Heart left ventricle (tissue), 13 donors: Measurements from ENCODE around the gene MYCN.

Source experiments
- CTCF ChIP-seq, 12 donors: fragments of 200-600 bp; sonication (generic) in 4 of 12; IDR thresholded peaks; one replicate each; pipeline versions ENCODE4 v1.5.0 to v1.8.0; 2018 to 2022; ENCODE audit warnings: antibody characterized with exemption in 12 of 12, mild to moderate bottlenecking in 5 of 12
- POLR2A ChIP-seq, 2 donors: fragments of 450-650 bp; IDR thresholded peaks; one replicate each; pipeline ENCODE4 v1.6.1; 2017; ENCODE audit warnings: antibody characterized with exemption in 2 of 2, mild to moderate bottlenecking in 2 of 2, moderate library complexity in 2 of 2
- donor health status: ischemic (EF 13 %, LVEDD 7.1; RV severe dilation, severe dysfunction).
- donor health status: DM: no; HTN: yes; CAD: no.
- donor health status: DM: no; HTN: no; CAD: no.
- donor health status: ischemic (EF 25% LVEDD 6.9; RV normal size, moderate dysfunction).
- donor health status: ischemic (EF 25% LVEDD 5.7; RV mildly dilated, moderate dysfunction).
- donor health status: ischemic (EF 35%, LVEDD 5.7; RV mildly dilated, moderate dysfunction).
- donor health status: nonischemic (EF 11% LVEDD 7.7; RV severe dilation, severe dysfunction).
- donor health status: DM: yes; HTN: yes; CAD: no.
- donor health status: PGD.
- donor health status: ischemic (EF 29% LVEDD 5.4; RV normal size, mild dysfunction).
- donor health status: nonischemic (EF 23%, LVEDD 6.1; RV moderate dilation, normal function).

DNA sequence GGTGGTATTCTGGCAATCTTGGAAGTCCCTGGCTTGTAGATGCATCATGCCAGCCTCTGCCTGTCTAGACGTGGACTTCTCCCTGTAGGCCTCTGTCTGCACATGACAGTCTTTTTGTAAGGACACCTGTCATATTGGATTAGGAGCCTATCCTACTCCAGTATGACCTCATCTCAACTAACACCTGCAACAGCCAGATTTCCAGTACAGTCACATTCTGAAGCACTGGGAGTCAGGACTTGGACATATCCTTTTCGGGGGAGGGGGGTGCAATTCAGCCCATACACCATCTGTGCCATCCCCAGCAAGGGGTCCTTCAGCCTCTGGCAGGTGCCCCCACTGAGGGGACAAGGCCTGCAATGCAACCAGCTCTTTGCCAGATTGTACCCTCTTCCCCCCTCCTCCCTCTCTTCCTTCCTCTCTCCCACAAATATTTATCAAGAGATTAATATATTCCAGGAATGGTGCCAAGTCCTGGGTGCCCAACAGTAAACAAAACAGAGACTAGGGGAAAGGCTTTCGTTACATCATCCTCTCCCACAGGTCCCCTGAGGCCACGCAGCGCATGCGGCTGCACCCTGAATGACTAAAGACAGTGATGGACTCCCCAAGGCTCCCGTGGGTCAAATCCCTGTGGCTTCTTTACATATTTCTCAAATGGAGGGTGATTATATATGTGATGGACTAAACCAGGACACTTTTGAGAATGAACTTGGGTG lies 20.5 kb upstream of the MYCN start:
- TF ChIP-seq CTCF (IDR thresholded peaks at IDR 0.05) (no peak), POLR2A (IDR thresholded peaks at IDR 0.05) (no peak)
